GM23248 (cell line): ENCODE data around the gene XPO4. TPM values are rescaled to one million over a fixed set of nuclear protein-coding genes. Genes with fewer than 3 reads are reported as not detected.

ENCODE experiments used
- DNase-seq: peaks from one replicate; pipeline ENCODE4 v3.0.0-alpha.2; 2015
- H2AFZ ChIP-seq: fragments of 200-600 bp; sonication (generic); 2 replicates; pipeline ENCODE4 v1.6.1; 2016; ENCODE audit warnings: antibody characterized with exemption
- H3F3A ChIP-seq: fragments of 200-600 bp; sonication (generic); 2 replicates; pipeline ENCODE4 v1.6.1; 2016; ENCODE audit warnings: mild to moderate bottlenecking, antibody characterized with exemption, mixed run types; ENCODE audit not compliant: insufficient read depth
- H3K27ac ChIP-seq: fragments of 200-600 bp; sonication (generic); 2 replicates; pipeline ENCODE4 v1.5.1; 2016; ENCODE audit warnings: mild to moderate bottlenecking
- H3K27me3 ChIP-seq: fragments of 200-600 bp; sonication (generic); replicated peaks from 2 replicates; pipeline ENCODE4 v1.6.1; 2016; ENCODE audit warnings: mild to moderate bottlenecking; ENCODE audit not compliant: insufficient read depth
- H3K36me3 ChIP-seq: fragments of 200-600 bp; sonication (generic); 2 replicates; pipeline ENCODE4 v1.6.1; 2016; ENCODE audit warnings: low read depth, mild to moderate bottlenecking
- H3K4me1 ChIP-seq: fragments of 200-600 bp; sonication (generic); 2 replicates; pipeline ENCODE4 v1.6.1; 2016; ENCODE audit warnings: mild to moderate bottlenecking; ENCODE audit not compliant: insufficient read depth
- H3K4me2 ChIP-seq: fragments of 200-600 bp; sonication (generic); one replicate; pipeline ENCODE4 v1.6.1; 2016; ENCODE audit warnings: mild to moderate bottlenecking; ENCODE audit not compliant: unreplicated experiment
- H3K4me3 ChIP-seq: fragments of 200-600 bp; sonication (generic); 2 replicates; pipeline ENCODE4 v1.5.1; 2016; ENCODE audit warnings: mild to moderate bottlenecking
- H3K79me2 ChIP-seq: fragments of 200-600 bp; sonication (generic); 2 replicates; pipeline ENCODE4 v1.6.1; 2016; ENCODE audit warnings: mild to moderate bottlenecking; ENCODE audit not compliant: insufficient read depth
- H3K9ac ChIP-seq: fragments of 200-600 bp; sonication (generic); 2 replicates; pipeline ENCODE4 v1.6.1; 2016; ENCODE audit warnings: mild to moderate bottlenecking
- H3K9me2 ChIP-seq: fragments of 200-600 bp; sonication (generic); 2 replicates; pipeline ENCODE4 v1.6.1; 2016; ENCODE audit warnings: mixed run types, mild to moderate bottlenecking, moderate library complexity; ENCODE audit not compliant: insufficient read depth
- H3K9me3 ChIP-seq: fragments of 200-600 bp; sonication (generic); one replicate; pipeline ENCODE4 v1.6.1; 2017; ENCODE audit warnings: low read depth
- H4K20me1 ChIP-seq: fragments of 200-600 bp; sonication (generic); 2 replicates; pipeline ENCODE4 v1.6.0; 2016; ENCODE audit not compliant: insufficient read depth
- EZH2 ChIP-seq: fragments of 200-600 bp; sonication (generic); IDR thresholded peaks from 2 replicates; pipeline ENCODE4 v1.6.1; 2018; ENCODE audit warnings: antibody characterized with exemption, mild to moderate bottlenecking; ENCODE audit not compliant: insufficient read depth, poor library complexity, severe bottlenecking
- EZH2phosphoT487 ChIP-seq: fragments of 200-600 bp; sonication (generic); IDR thresholded peaks from 2 replicates; pipeline ENCODE4 v1.6.1; 2018; ENCODE audit warnings: antibody characterized with exemption, moderate library complexity, mild to moderate bottlenecking, low read depth; ENCODE audit not compliant: insufficient read depth
- WGBS, 2 experiments: methylation state at CpG; one replicate each; pipeline ENCODE4 v1.1.6; 2015 to 2017; ENCODE audit warnings: low lambda C conversion rate in 2 of 2, low coverage in 1 of 2; ENCODE audit errors: missing lambda C conversion rate in 2 of 2; 5-methylcytosine and 5-hydroxymethylcytosine counted together
- in situ Hi-C: fragments of 300-500 bp; cut with MboI; formaldehyde crosslinking; loops from 2 replicates; pipeline ENCODE4 v1.15.0; 2020
- polyA plus RNA-seq: library from polyadenylated mRNA; unstranded; fragments of >200 nt; fragmentation: Nextera tagmentation; extraction: Ambion mirVana; gene quantifications from 2 replicates; pipeline ENCODE4 v1.2.1, GENCODE V29; 2016
- total RNA-seq: library from RNA; depleted of rRNA; stranded (reverse); fragments of >200 nt; shearing (Covaris generic); gene quantifications from 2 replicates; pipeline ENCODE4 v1.2.3, GENCODE V29; 2014

XPO4 gene
- total and polyA plus RNA-seq, 2 experiments from 2014 or later: 4.9 to 15.0 TPM

DNA sequence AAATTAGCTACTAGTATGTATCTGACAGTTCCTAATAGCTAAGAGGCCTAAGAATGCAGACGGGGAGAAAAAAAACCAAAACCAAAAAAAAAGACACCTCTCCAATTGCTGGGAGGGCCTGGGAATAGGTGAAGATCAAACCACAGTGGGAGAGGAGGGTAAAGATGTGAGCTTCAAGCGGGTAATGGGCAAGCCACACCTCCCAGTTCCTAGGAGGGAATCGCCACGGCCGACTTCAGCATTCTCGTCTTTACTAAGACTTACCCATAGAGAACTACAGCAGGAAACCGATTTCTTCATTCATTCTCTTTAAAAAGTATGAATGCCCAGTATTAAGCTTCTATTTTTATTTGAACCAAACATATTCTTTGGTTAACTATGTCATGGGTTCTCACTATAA lies 123.1 kb downstream of the XPO4 start:
- 85 to 88% methylated on average over 7 of the region's 7 CpGs for WGBS, 2 experiments
- TF ChIP-seq EZH2phosphoT487 (no peak), EZH2 (no peak)
- Histone ChIP-seq H3K36me3 (peaks cover 12% of the 10 kb centered on the region; the same call in 1 of the 2 replicates), H4K20me1 (no peaks in the 10 kb centered on the region), H3K27me3 (no peaks in the 10 kb centered on the region), H3K4me1 (no peaks in the 10 kb centered on the region), H3F3A (0 out of 2 replicates have a peak, but pooled peaks cover 9% of the 10 kb centered on the region), H3K27ac (no peak overlapping the region), H3K4me3 (no peak overlapping the region), H3K9ac (no peak overlapping the region), H2AFZ (no peak overlapping the region), H3K9me2 (no peaks in the 10 kb centered on the region), H3K4me2 (no peak overlapping the region), H3K9me3 (no peaks in the 10 kb centered on the region), H3K79me2 (no peaks in the 10 kb centered on the region)
- in situ Hi-C loops: no loop called here
- no peak for DNase-seq

DNA sequence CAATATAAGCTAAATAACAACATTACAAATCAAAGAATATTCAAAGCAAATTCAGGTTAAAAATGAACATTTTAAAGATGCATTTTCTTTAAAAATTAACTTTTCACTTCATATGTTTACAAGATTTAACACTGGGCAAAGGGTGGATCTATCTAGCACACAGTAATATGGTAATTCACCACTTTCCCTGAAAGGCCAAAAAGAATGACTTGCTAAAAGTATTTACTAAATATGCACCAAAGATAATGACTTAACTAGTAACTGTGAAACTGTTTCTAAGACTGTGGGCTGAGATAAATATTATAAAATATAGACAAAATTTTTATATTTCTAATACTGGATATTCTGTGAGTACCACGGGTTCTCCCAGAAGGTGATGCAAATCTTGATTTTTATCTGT lies 124.2 kb downstream of the XPO4 start:
- Histone ChIP-seq H3F3A (0 out of 2 replicates have a peak, but pooled peaks cover 9% of the 10 kb centered on the region), H3K9ac (no peak overlapping the region), H4K20me1 (no peaks in the 10 kb centered on the region), H3K9me3 (no peaks in the 10 kb centered on the region), H3K4me3 (no peak overlapping the region), H3K4me2 (no peak overlapping the region), H3K27ac (no peak overlapping the region), H2AFZ (no peak overlapping the region), H3K9me2 (no peaks in the 10 kb centered on the region), H3K27me3 (no peaks in the 10 kb centered on the region), H3K36me3 (peaks cover 10% of the 10 kb centered on the region; the same call in 1 of the 2 replicates), H3K4me1 (no peaks in the 10 kb centered on the region), H3K79me2 (no peaks in the 10 kb centered on the region)
- WGBS, 2 experiments: 98 to 100% methylated on average over 1 of the region's 1 CpG
- DNase-seq: no peak
- no peak for TF ChIP-seq EZH2
- in situ Hi-C loops: no loop called here

- no peak overlapping the region for H3K27ac ChIP-seq
- no peaks in the 10 kb centered on the region for H3K9me3 ChIP-seq
- H3K9ac ChIP-seq: no peak overlapping the region
- H2AFZ ChIP-seq: no peak overlapping the region
- H3K4me2 ChIP-seq: no peak overlapping the region
- no peaks in the 10 kb centered on the region for H4K20me1 ChIP-seq
- TF ChIP-seq EZH2phosphoT487 (no peak), EZH2 (no peak)
- no peaks in the 10 kb centered on the region for H3K27me3 ChIP-seq
- WGBS, 2 experiments: 100% methylated on average over 1 of the region's 1 CpG
- no peaks in the 10 kb centered on the region for H3K36me3 ChIP-seq
- no peaks in the 10 kb centered on the region for H3K9me2 ChIP-seq
- H3K79me2 ChIP-seq: peaks cover 9% of the 10 kb centered on the region
- H3K4me3 ChIP-seq: no peak overlapping the region
- peaks cover 8% of the 10 kb centered on the region; the same call in 1 of the 2 replicates for H3K4me1 ChIP-seq
- in situ Hi-C loops: no loop called here
- DNase-seq: no peak
- H3F3A ChIP-seq: 0 out of 2 replicates have a peak, but pooled peaks cover 9% of the 10 kb centered on the region
Measured at GRCh38 chr13:20776751-20777150, 125.8 kb downstream of the XPO4 start.

GRCh38 chr13:20775961-20776360 lies 126.6 kb downstream of the XPO4 start:
- Histone ChIP-seq H3K36me3 (no peaks in the 10 kb centered on the region), H4K20me1 (no peaks in the 10 kb centered on the region), H3K79me2 (peaks cover 13% of the 10 kb centered on the region), H3F3A (0 out of 2 replicates have a peak, but pooled peaks cover 9% of the 10 kb centered on the region), H3K9ac (no peak overlapping the region), H3K9me2 (no peaks in the 10 kb centered on the region), H2AFZ (no peak overlapping the region), H3K4me1 (peaks cover 8% of the 10 kb centered on the region; the same call in 1 of the 2 replicates), H3K9me3 (no peaks in the 10 kb centered on the region), H3K27ac (no peak overlapping the region), H3K4me3 (no peak overlapping the region), H3K27me3 (no peaks in the 10 kb centered on the region), H3K4me2 (no peak overlapping the region)
- WGBS, 2 experiments: 96 to 98% methylated on average over 2 of the region's 2 CpGs
- no peak for DNase-seq
- TF ChIP-seq EZH2 (no peak), EZH2phosphoT487 (no peak)
- in situ Hi-C loops: no loop called here

GRCh38 chr13:20774746-20775145 lies 127.8 kb downstream of the XPO4 start:
- Histone ChIP-seq H3K4me1 (peaks cover 8% of the 10 kb centered on the region; the same call in 1 of the 2 replicates), H3K4me2 (no peak overlapping the region), H3K9ac (no peak overlapping the region), H3K4me3 (no peak overlapping the region), H3K79me2 (peaks cover 23% of the 10 kb centered on the region), H3K36me3 (peaks cover 9% of the 10 kb centered on the region), H3K27me3 (no peaks in the 10 kb centered on the region), H3K9me3 (no peaks in the 10 kb centered on the region), H3K27ac (no peak overlapping the region), H2AFZ (no peak overlapping the region), H3K9me2 (no peaks in the 10 kb centered on the region), H3F3A (0 out of 2 replicates have a peak, but pooled peaks cover 9% of the 10 kb centered on the region), H4K20me1 (no peaks in the 10 kb centered on the region)
- in situ Hi-C loops: no loop called here
- WGBS, 2 experiments: 31 to 40% methylated on average over 1 of the region's 1 CpG
- DNase-seq: no peak
- no peak for TF ChIP-seq EZH2phosphoT487
- no peak for TF ChIP-seq EZH2
